GM12891 (cell line): Measurements from ENCODE around the gene DYNC2I2.

ENCODE experiments used
- POLR2AphosphoS5 ChIP-seq: IDR thresholded peaks from 2 replicates; pipeline ENCODE4 v1.6.1; 2011; ENCODE audit warnings: low read depth, low read length, control low read depth
- POU2F2 ChIP-seq: IDR thresholded peaks from 2 replicates; pipeline ENCODE4 v1.6.1; 2011; ENCODE audit warnings: low read depth, mild to moderate bottlenecking, control low read depth, low read length, moderate library complexity
- TAF1 ChIP-seq: IDR thresholded peaks from 2 replicates; pipeline ENCODE4 v1.6.1; 2011; ENCODE audit warnings: low read depth, low read length, control low read depth

- TF ChIP-seq POU2F2 (no peak), TAF1 (no peak), POLR2AphosphoS5 (no peak)
These were observed 62.8 kb downstream of the DYNC2I2 start for GRCh38 chr9:128593856-128594255.
